ENCODE measurements around the gene BMP2K.
"Not testable (repeated sequence)": the region's sequence is repeated elsewhere in the genome, so short reads cannot be mapped to it uniquely, and the experiment has no call there.

BMP2K gene

GRCh38 chr4:78868712-78869111, 92.6 kb downstream of the BMP2K start:
- DNase-seq: not testable (repeated sequence)

GRCh38 chr4:78870056-78870455, 93.9 kb downstream of the BMP2K start:
- DNase-seq: no peak

- no peak for DNase-seq
These were observed 100.6 kb downstream of the BMP2K start for GRCh38 chr4:78876568-78877320.

- DNase-seq: no peak
These were observed 101.9 kb downstream of the BMP2K start for GRCh38 chr4:78878031-78878430.

- no peak for DNase-seq
These were observed 104.8 kb downstream of the BMP2K start for GRCh38 chr4:78880874-78881492.

- DNase-seq: no peak
These were observed 109.4 kb downstream of the BMP2K start for GRCh38 chr4:78885598-78885997.

GRCh38 chr4:78889955-78890354, 113.8 kb downstream of the BMP2K start:
- no peak for DNase-seq

- no peak for DNase-seq
These were observed 123.2 kb downstream of the BMP2K start for GRCh38 chr4:78899302-78899701.

- DNase-seq: no peak
These were observed 125.7 kb downstream of the BMP2K start for GRCh38 chr4:78901882-78902281.

- no peak for DNase-seq
These were observed 126.1 kb downstream of the BMP2K start for GRCh38 chr4:78902298-78902697.

GRCh38 chr4:78904143-78904542, 128.0 kb downstream of the BMP2K start:
- no peak for DNase-seq

GRCh38 chr4:78907638-78908037, 131.5 kb downstream of the BMP2K start:
- no peak for DNase-seq

- DNase-seq: not testable (repeated sequence)
These were observed 132.8 kb downstream of the BMP2K start for GRCh38 chr4:78908974-78909373.

- DNase-seq: no peak
These were observed 134.5 kb downstream of the BMP2K start for GRCh38 chr4:78910612-78911011.

GRCh38 chr4:78922207-78922606, 146.1 kb downstream of the BMP2K start:
- no peak for DNase-seq

- no peak for DNase-seq
These were observed 147.5 kb downstream of the BMP2K start for GRCh38 chr4:78923464-78924312.

GRCh38 chr4:78926826-78927225, 150.7 kb downstream of the BMP2K start:
- no peak for DNase-seq

GRCh38 chr4:78928835-78929234, 152.7 kb downstream of the BMP2K start:
- DNase-seq: no peak

- DNase-seq: no peak
These were observed 154.0 kb downstream of the BMP2K start for GRCh38 chr4:78930016-78930629.

- DNase-seq: no peak
These were observed 160.8 kb downstream of the BMP2K start for GRCh38 chr4:78936989-78937388.

- no peak for DNase-seq
These were observed 161.7 kb downstream of the BMP2K start for GRCh38 chr4:78937837-78938236.

- DNase-seq: no peak
These were observed 162.3 kb downstream of the BMP2K start for GRCh38 chr4:78938474-78938867.

Data from stimulated activated CD4-positive, alpha-beta T cell treated with anti-CD3 and anti-CD28 coated beads, Interleukin-12 subunit alpha, Interleukin-12 subunit beta, amount 100 ng/mL, for 4 hours (primary cell).